ENCODE results near the gene BABAM1.

The BABAM1 gene

DNA sequence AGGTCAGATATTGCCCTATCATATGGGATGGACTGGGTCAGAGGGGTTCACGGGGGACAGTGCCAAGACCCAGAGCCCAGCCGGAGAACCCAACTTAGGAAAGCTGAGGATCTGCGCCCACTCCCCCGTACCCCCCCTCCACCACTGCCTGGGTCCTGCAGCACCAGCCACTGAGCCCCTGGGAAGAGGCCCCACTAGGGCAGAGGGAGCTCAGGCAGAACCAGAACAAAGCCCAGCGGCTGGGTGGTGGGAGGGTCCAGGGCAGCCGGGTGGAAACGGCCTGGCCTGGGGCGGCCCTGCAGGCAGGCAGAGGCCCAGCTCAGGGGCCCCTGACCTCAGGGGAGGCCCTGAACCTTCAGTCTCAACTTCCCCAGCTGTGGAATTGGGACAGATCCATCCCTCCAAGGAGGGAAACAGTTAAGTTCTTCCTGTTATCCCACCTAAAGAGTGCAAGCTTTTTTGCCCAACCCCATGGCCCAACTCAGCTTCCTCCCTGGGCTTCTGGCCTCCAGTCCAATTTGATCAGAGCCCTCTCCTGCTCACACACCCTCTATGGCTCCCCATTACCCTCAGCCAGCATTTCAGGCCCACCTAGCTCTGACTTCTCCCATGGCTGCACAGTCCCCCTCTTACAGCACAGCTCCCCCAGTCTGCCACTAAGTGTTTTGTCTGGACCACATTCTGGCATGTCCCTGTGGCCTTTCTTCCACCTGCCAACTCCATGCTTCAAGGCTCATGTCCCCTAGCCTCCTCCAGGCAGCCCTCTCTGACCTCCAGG, 24.6 kb upstream of the BABAM1 start:
- Histone ChIP-seq H3K4me3 (no peak overlapping the region), H3K27ac (peak overlapping the region in 7 of 21 experiments; percentile 1 to 83 (median 72))

DNA sequence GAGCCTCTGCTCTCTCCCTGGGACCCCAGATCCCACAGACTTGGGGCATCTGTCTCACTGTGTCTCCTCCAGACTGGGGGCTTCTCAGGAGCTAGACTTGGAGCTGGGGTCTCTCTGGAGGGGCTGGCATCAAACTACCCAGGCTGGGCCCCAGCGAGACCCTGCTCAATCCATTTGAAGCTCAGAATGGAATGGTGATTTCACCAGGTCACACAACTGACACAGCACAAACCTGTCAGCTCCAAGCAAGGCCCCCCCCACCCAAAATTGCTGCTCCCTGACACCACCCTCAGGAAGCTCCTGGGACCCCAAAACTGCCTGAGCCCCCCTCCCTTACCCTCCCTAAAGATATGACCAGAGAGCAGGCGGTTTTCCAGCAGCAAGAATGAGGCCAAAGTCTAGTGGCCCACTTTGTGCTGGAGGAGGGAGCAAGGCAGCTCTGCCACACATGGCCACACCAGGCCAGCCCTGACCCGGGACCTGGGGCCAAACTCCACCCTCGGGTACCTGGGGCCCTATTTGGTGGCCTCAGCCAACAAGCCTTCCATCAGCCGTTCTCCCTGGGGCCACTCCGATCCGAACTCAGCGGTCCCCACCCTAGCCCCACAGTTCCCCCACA, 23.9 kb upstream of the BABAM1 start:
- peak overlapping the region in 18 of 21 experiments; percentile 51 to 88 (median 78) for H3K27ac ChIP-seq
- peak overlapping the region; percentile 45 to 83 (median 63) for H3K4me3 ChIP-seq

DNA sequence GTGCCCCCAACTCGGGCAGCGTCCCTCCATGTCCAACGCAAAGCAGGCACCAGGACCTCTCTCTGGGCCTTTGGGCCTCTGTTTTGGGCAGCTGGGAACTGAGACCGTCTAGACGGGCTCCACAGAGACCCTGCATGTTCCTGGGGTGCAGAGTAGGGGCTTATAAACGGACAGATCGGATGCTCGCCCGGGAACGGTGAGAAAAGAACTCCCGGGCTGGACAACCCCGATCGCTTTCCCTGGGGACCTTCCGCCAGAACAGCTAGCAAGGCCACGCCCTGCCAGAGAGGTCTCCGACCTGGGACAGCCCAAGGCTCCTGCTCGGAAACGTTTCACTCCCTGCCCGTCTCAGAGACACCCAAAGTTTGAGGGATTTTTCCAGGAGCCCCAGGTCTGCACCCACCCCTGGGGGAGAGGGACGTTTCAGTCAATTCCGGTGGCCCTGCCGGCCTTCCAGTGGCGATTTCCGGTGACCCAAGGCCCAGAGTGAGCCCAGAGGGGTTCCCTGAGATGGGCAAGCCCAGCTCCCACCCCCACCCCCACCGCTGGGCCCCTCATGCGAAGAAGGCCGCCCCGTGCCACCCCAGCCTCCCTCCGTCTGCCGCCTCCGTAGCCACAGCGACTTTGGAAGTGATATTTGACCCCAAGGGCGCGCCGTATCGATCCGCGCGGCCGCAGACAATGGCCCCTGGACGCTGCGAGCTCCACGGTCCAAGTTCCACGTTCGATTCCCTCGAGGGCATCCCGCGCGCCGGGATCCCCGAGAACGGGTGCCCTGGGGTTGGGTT, 23.2 kb upstream of the BABAM1 start:
- Histone ChIP-seq H3K4me3 (peak overlapping the region; percentile 45 to 83 (median 63)), H3K27ac (peak overlapping the region; percentile 26 to 88 (median 75))

DNA sequence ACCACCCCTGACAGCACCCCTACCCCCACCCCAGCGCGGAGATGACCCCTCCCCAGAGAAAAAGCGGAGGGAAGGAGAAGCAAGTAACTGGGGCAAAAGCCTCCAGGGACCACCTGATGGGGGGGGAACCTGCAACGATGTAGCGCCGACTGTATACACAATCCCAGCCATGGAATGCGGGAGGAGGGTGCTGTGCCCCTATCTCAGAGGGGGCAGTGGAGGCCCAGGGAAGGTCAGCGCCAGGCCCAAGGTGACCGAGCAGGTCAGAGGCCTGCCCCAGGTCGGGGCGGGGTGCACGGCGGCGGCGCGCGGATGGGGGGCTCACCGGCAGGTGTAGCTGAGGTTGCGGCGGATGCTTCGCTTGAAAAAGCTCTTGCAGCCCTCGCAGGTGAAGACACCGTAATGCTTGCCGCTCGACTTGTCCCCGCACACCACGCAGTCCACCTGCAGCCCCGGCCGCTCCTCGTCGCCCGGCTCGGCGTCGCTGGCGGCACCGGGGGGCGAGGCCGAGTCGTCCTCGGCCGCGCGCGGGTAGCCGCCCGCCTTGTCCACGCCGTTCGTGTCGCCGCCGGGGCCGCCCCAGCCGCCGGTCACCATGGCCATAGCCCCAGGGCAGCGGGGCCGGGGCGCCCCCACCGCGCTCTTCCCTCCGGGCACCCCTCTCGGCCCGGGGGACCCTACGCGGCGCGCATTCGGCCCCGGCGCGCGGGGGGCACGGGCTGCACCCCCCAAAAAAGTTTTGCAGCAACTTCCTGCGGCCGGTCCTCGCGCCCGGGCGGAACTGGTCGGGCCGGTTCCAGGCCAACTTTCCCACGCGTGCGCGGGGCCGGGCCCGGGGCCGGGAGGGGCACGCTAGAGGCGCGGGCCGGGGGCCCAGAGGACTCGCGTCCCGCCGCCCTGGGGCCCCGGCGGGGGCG, 22.4 kb upstream of the BABAM1 start:
- Histone ChIP-seq H3K4me3 (peak overlapping the region; percentile 45 to 83 (median 63)), H3K27ac (peak overlapping the region; percentile 26 to 88 (median 75))

DNA sequence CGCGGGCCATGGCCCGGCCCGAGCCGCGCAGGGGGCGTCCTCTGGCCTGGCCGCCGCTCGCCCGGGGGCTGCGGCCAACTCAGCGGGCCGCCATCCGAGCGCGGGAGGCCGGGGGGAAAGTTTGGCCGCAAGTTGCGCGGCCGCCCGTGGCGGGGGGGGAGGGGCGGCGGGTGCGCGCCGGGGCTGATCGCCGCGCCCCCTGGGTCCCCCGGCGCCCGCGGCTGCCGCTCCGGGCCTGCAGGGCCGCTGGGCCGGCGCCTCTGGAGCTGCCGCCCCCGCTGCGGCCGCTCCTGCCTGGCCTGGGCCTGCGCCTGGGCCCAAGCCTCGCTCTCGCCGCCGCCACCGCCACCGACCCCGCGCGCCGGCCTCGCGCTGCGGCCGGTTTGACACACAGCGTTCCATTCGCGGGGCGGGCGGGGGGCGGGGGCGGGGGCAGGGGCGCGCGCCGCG, 21.7 kb upstream of the BABAM1 start, which contains the start of gene NR2F6:
NR2F6 (minus strand) TSS at position 385 of the 450 bp plus-strand sequence. CDS start 699 bp downstream, outside the sequence.
- Histone ChIP-seq H3K4me3 (peak within 1 kb of the TSS; percentile 54 to 83 (median 63)), H3K27ac (peak within 1 kb of the TSS; percentile 13 to 91 (median 84))

DNA sequence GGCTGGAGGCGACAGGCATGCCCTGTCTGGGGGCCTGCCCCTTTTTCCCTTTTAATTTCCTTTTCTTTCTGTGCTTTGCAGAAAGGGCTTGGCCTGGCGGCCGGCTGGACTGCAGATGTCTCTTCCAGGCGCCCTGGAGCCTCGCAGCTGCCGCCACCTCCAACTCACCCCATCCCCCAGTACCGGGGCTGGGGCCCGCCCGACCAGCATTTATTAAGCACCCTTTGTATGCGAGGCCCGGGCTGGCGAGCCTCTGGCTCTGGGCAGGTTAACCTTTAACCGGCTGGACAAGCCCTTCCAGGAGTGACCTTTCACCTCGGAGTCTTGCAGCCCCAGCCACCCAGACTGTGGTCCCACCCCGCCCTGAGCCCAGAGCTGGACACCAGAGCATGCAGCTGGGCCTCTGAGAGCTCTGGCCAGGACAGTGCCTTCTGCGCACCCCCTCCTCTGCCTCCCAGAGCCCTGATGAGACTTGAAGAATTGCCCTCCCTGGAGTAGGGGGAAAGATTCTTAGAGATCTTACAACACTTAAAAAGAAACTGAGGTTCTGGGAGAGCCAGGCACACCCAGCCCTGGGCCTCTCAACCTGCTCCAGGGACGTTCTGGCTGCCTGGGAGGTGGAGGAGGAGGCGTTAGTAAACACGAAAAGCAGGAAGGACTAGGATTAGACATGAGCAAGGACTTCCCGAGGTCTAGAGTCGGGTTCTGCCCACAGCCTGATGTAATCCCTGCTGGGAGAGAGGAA, 20.4 kb upstream of the BABAM1 start:
- Histone ChIP-seq H3K4me3 (peak overlapping the region; percentile 28 to 83 (median 60)), H3K27ac (peak overlapping the region; percentile 13 to 91 (median 84))

DNA sequence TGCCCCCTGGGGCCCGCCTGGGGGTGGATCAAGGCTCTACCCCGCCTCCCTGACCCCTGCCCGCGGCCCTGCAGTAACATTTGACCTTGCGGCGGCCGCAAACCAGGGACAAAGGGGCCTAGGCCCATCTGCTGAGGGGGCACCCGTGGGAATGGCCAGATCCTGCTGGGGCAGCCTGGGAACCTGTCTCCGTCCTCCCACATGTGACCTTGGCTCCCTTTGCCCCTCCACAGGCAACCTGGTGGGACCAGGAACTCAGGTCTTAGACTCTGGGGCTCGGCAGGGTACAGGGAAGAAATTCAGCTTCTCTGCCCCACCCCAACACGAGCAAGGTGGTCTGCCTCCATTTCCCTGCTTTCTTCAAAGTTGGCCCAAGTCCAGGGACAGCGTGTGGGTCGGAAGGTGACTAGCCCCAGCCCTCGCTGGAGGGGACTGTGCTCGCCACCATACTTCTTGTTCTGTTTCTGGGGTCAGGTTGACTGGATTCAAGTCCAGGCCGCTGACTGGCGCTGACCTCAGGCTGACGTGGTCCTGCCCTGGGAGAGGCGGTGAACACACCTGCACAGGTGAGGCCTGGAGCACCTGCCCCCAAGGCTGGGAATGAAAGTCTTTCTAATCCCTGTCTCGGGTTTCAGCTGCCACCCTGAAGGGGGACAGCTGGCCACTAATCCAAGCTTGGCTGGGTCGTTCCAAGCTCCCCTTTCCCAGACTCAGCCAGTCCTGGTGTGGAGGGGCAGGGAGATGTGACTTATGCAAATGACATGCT, 19.0 kb upstream of the BABAM1 start:
- H3K27ac ChIP-seq, result peak overlapping the region in 4 of 21 experiments; percentile 11 to 90 (median 58)
- H3K4me3 ChIP-seq, result no peak overlapping the region

DNA sequence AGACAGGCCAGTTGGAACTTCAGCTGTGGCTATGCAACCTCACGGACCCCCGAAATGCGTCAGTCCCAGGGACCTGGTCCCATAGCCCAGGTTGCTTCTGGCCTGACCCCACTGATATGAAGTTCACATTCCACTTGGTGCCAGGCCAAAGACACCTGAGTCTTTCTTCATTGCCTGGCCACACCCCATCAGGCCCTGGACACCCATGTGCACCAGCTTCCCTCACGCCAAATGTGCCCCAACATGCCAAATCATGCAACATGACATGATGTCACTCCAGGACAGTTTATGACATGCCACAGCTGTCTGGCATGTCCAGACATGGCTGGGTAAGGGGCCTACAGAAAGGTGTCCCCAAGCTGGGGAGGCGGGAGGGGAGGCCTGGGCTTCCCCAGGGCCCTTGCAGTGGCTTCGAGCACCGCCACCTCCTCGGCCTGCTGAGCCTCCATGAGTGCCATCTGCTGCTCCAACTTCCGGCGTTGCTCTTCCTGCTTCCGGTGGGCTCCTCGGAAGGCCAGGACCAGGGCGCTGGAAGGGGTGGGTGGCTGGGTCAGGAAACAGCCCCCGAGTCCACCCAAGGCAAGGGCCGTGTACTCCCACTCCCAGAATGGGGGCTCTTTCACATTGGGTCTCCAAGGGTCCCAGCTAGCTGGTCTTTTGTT, 17.2 kb upstream of the BABAM1 start:
- H3K27ac ChIP-seq, result no peak overlapping the region
- no peak overlapping the region for H3K4me3 ChIP-seq

DNA sequence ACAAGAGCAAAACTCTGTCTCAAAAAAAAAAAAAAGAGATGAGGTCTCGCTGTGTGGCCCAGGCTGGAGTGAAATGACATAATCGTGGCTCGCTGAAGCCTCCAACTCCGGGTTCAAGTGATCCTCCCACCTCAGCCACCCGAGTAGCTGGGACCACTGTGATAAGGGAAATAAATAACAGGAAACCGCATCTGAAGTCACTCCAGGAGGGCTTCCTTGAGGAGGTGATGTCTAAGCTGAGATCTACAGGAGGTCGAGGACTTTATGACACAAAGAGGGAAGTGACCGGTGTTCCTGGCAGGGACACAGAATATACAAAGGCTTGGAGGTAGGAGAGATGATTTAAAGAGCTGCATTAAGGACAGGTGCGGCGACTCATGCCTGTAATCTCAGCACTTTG, 12.6 kb upstream of the BABAM1 start:
- Histone ChIP-seq H3K4me3 (no peak overlapping the region), H3K27ac (no peak overlapping the region)

DNA sequence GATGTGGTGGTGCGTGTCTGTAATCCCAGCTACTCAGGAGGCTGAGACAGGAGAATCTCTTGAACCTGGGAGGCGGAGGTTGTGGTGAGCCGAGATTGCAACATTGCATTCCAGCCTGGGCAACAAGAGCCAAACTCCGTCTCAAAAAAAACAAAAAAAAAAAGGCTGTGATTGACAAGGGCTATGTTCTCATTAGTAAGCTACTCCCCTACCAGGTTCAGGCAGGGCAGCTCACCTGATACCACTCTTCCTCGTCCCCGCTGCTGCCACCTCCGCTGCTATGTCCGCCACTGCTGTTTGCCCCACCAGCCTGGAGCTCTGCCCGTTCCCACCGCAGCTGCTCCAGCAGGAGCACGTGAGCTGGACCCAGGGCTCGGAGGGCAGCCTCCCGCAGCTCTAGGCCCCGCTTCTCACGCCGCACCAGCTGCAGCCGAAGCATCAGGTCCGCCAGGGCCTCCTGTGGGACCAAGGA, 12.1 kb upstream of the BABAM1 start:
- no peak overlapping the region for H3K27ac ChIP-seq
- no peak overlapping the region for H3K4me3 ChIP-seq

DNA sequence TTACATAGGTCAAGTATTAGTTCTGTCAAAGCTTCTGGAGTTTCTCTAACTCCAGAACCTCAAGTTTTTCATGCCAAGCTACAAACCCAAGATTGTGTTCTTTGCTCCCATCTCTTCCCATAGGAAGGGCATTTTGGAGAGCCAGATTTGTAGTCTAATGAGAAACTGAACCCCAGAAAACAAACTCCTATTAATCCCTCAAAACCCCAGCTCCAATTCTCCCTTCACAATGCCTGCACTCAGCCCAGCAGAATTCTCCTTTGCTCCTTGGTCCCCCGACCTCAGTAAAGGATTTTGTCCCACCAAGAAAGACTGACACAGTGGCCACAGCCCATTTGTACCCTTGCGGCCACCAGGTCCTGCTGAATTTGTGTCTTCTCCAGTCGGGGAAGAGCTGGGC, 11.1 kb upstream of the BABAM1 start:
- no peak overlapping the region for H3K27ac ChIP-seq
- H3K4me3 ChIP-seq, result no peak overlapping the region

DNA sequence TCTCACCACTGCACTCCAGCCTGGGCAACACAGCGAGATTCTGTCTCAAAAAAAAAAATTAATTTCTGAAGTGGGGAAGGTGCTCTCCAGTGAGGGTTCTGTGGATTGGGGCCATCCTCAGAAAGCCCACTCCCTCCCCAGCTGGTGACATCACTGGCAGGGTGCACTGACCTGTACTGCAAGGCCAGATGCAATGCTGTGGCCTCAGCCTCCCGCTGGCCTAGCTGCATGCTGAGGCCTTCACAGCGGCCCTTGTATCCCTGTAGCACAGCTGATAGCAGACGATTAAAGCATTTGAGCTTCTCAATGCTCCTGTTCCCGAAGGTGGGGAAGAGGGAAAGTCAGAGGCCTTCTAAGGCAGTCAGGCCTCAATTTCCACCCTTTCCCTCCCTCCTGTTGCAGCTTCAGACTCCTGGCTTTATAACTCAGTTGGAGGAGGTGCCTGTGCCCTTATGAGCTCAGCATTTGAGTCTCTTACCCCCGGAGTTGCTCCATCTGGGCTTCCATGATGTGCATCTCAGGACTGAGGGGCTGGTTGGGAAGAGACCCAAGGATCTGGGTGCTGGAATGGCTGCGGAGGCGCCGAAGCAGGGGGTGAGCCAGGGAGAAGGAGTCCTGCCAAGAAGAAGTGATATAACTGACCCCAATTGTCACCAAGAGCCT, 8.0 kb upstream of the BABAM1 start:
- no peak overlapping the region for H3K27ac ChIP-seq
- no peak overlapping the region for H3K4me3 ChIP-seq

DNA sequence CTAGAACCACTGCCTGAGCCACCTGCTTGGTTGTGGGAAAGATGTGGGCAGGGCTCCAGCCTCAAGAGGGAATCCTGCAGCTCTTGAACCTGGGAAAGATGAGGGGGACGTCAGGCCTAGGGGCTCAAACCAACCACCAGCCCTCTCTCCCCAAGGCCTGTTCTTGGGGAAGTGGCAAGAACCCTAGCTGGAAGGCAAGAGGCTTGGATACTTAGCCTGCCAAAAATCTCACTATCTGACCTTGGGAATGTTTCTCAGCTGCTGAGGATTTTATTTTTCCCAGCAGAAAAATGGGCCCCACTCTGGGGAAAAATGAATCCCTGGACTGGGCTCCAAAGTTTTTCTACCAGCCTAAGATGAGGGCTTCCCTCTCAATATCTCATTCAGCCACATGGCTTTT, 7.3 kb upstream of the BABAM1 start:
- Histone ChIP-seq H3K4me3 (no peak overlapping the region), H3K27ac (no peak overlapping the region)

DNA sequence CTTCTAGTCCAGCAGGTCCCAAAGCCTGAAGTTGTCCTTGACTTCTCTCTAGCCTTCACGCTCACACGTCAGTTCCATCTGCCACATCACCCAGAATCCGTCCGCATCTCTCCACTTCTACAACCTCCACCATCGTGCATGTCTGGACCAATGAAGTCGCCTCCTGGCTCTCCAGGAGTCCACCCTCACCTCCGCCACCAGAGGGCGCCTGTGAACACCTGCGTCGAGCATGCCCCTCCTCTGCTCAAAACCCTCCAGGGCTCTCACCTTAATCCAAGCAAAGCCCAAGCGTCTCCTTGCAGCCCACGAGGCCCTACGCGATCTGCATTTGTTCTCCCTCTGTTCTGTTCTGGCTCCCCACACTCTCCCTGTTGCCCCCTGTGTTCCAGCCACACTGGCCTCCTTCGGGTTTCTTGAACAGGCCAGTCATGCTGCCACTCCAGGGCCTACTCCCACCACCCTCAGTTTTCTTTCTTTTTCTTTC, 6.4 kb upstream of the BABAM1 start:
- no peak overlapping the region for H3K27ac ChIP-seq

DNA sequence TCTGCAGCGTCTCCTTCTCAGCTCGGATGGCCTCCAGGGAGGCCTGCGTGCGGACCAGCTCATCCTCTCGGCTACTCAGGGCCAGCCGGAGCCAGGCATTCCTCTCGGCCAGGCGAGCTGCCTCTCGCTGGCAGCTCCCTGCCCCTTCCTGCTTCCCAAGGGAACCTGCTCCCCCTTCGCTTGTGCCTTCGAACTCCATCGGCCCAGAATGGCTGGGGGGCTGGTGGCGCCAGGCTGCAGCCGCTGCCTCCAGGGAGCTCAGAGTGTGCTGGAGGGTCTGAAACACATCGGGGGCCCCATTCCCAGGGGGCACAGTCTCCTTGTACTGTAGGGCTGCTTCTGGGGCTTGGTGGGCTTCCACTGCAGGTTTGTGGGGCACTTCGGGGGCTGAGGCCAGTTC, 4.7 kb upstream of the BABAM1 start:
- Histone ChIP-seq H3K4me3 (no peak overlapping the region), H3K27ac (no peak overlapping the region)

More for the DNA sequence above, 6.4 kb upstream of the BABAM1 start:
- H3K4me3 ChIP-seq, result no peak overlapping the region
